CD4-positive, alpha-beta memory T cell (primary cell): ENCODE results near the gene CRYL1. TPM values are rescaled to one million over a fixed set of nuclear protein-coding genes. Genes with fewer than 3 reads are reported as not detected.

Experiments used
- CTCF ChIA-PET: fragments of 350-600 bp; sonication (Branson Sonifier 250); formaldehyde crosslinking; loops from one replicate; lab custom pipeline; 2021; ENCODE audit warnings: inconsistent platforms; ENCODE audit not compliant: partially characterized antibody; lab: Charles Lee
- POLR2A ChIA-PET: fragments of 350-600 bp; sonication (Branson Sonifier 250); formaldehyde crosslinking; loops from one replicate; lab custom pipeline; 2021; ENCODE audit not compliant: partially characterized antibody; lab: Charles Lee
- DNase-seq, 5 donors: peaks; one replicate each; pipeline versions ENCODE4 v3.0.0 to v3.0.0-alpha.2; 2020 to 2022; ENCODE audit warnings: mixed read lengths in 1 of 5
- H3K27ac ChIP-seq: one replicate; pipeline ENCODE4 v1.7.0; 2013; ENCODE audit warnings: low read depth, low read length
- H3K27me3 ChIP-seq: 2 replicates; pipeline ENCODE4 v1.7.0; 2013; ENCODE audit warnings: mild to moderate bottlenecking, low read length, moderate library complexity; ENCODE audit not compliant: insufficient read depth
- H3K36me3 ChIP-seq: 2 replicates; pipeline ENCODE4 v1.7.0; 2013; ENCODE audit warnings: mild to moderate bottlenecking, low read length, moderate library complexity; ENCODE audit not compliant: insufficient read depth
- H3K4me1 ChIP-seq: 2 replicates; pipeline ENCODE4 v1.7.0; 2013; ENCODE audit warnings: mild to moderate bottlenecking, low read length, moderate library complexity; ENCODE audit not compliant: insufficient read depth
- H3K4me3 ChIP-seq, 2 donors: one replicate each; pipeline ENCODE4 v1.7.0; 2013; ENCODE audit warnings: low read length in 2 of 2, mild to moderate bottlenecking in 1 of 2
- H3K9me3 ChIP-seq, 2 donors: one replicate each; pipeline ENCODE4 v1.7.0; 2013; ENCODE audit warnings: low read length in 2 of 2, control low read depth in 1 of 2; ENCODE audit not compliant: control insufficient read depth in 1 of 2
- H3K27ac Mint-ChIP-seq, 7 donors: one replicate each; pipeline ENCODE4 v1.8.0; 2020 to 2021; ENCODE audit warnings: mixed read lengths in 7 of 7, mild to moderate bottlenecking in 6 of 7, inconsistent platforms in 3 of 7, moderate library complexity in 3 of 7
- H3K27me3 Mint-ChIP-seq, 2 donors: one replicate each; pipeline ENCODE4 v1.8.0; 2020 to 2021; ENCODE audit warnings: mixed read lengths in 2 of 2
- H3K36me3 Mint-ChIP-seq, 2 donors: one replicate each; pipeline ENCODE4 v1.8.0; 2020 to 2021; ENCODE audit warnings: mixed read lengths in 2 of 2, inconsistent platforms in 1 of 2, mild to moderate bottlenecking in 1 of 2
- H3K4me1 Mint-ChIP-seq, 4 donors: one replicate each; pipeline ENCODE4 v1.8.0; 2020 to 2021; ENCODE audit warnings: mixed read lengths in 4 of 4, mild to moderate bottlenecking in 1 of 4
- H3K4me3 Mint-ChIP-seq, 8 donors: one replicate each; pipeline ENCODE4 v1.8.0; 2020 to 2021; ENCODE audit warnings: mixed read lengths in 8 of 8, mild to moderate bottlenecking in 7 of 8, moderate library complexity in 6 of 8, inconsistent platforms in 3 of 8
- H3K9me3 Mint-ChIP-seq, 8 donors: one replicate each; pipeline ENCODE4 v1.8.0; 2020 to 2021; ENCODE audit warnings: mixed read lengths in 8 of 8, mild to moderate bottlenecking in 5 of 8, inconsistent platforms in 3 of 8, moderate library complexity in 1 of 8
- intact Hi-C: fragments of 100-400 bp; cut with micrococcal nuclease; formaldehyde crosslinking; loops from one replicate; pipeline ENCODE4 v1.15.1; 2023
- polyA plus RNA-seq, 2 donors: library from polyadenylated mRNA; unstranded; fragments of 300-500 nt; fragmentation: Illumina TruSeq; gene quantifications; one replicate each; pipeline ENCODE4 v1.2.3, GENCODE V29; 2021
- total RNA-seq, 2 experiments: library from RNA; stranded (reverse); gene quantifications; one replicate each; pipeline ENCODE4 v1.2.3, GENCODE V29; 2021

CRYL1 gene
- total and polyA plus RNA-seq, 4 experiments from 2014 or later, result 18.1 to 59.1 (median 31.1) TPM

DNA sequence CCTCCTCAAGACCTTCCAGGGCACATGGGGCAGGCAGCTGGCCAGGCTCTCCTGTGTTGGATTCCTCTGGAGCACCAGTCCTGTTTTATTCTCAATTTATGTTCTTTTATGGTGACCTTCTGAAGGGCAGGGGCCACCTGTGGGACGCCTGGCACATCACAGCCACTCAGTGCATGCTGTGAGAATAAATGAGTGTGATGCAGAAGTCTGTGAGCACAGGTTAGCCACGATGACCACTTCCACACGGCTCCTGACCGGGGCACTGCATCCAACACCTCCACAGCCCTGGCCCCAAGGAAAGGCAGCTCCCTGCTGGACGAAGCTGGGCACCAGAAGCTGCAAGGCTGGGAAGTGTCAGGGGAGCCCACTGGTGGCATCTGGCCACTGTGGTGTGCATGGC, 122.8 kb downstream of the CRYL1 start:
- H3K27ac ChIP-seq, result no peak overlapping the region
- peaks cover 0 to 15% (median 3%) of the 10 kb centered on the region in 4 donors for H3K4me1 Mint-ChIP-seq
- DNase-seq, result no peak
- no peaks in the 10 kb centered on the region for H3K9me3 Mint-ChIP-seq
- peaks cover 1 to 26% of the 10 kb centered on the region in 2 donors for H3K36me3 Mint-ChIP-seq
- no peak overlapping the region for H3K4me3 Mint-ChIP-seq
- CTCF ChIA-PET, result interaction anchor here (2.0 kb wide), 1 partner anchor 14 kb away, joined by 5 read pairs; no protein-coding TSS in a partner anchor
- H3K4me3 ChIP-seq, result no peak overlapping the region
- H3K4me1 ChIP-seq, result no peaks in the 10 kb centered on the region
- POLR2A ChIA-PET, result no interaction called here
- no peaks in the 10 kb centered on the region for H3K27me3 ChIP-seq
- H3K27me3 Mint-ChIP-seq, result no peaks in the 10 kb centered on the region
- intact Hi-C loops, result no loop called here
- H3K27ac Mint-ChIP-seq, result no peak overlapping the region
- H3K9me3 ChIP-seq, result no peaks in the 10 kb centered on the region
- no peaks in the 10 kb centered on the region for H3K36me3 ChIP-seq

DNA sequence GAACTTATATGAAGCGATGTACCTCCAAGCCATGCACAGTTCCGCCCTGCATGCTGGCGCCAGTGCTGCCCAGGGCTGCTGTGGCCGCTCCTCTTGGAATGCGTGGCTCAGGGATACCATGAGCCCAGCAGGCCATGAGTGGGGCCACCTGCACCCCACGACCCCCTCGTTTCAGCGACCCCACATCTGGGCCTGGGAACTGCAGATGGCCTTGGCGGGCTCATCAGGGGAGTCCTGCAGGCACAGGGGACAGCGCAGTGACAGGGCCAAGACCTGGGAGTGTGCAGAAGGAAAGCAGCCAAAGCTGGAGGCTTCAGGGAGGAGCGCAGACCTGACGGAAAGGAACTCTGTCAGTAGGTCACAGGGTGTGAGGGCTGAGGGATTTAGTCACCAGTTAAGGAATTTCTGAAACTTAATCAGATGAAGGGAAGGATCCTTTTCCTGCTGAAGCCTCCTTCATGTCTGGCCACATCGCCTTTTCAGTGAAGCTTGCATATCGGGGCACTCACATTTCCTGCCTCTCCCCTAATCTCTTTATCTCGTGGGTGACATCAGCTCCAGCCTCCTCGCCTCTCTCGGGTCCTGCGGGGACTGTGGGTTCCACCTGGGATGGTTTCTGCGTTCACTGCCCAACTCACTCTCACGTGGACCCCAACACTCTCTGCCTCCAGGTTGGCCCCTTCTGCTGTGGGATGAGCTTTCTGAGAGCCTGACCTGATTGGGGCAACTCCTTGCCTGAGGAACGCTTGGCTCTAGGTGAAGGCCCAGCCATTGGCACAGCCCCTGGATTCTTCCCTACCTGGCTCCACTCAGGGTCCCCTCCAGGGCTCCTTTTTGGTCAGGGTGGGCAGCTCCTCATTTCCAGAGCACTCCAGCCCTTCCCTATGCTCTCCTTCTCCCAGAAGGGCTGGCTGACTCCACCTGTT, 123.5 kb downstream of the CRYL1 start:
- peaks cover 1 to 19% of the 10 kb centered on the region in 2 donors for H3K36me3 Mint-ChIP-seq
- Histone ChIP-seq H3K4me1 (no peaks in the 10 kb centered on the region), H3K36me3 (no peaks in the 10 kb centered on the region), H3K4me3 (no peak overlapping the region), H3K27ac (no peak overlapping the region), H3K9me3 (no peaks in the 10 kb centered on the region), H3K27me3 (no peaks in the 10 kb centered on the region)
- DNase-seq, result no peak
- peaks cover 0 to 15% (median 3%) of the 10 kb centered on the region in 4 donors for H3K4me1 Mint-ChIP-seq
- H3K27ac Mint-ChIP-seq, result peak overlapping the region in 2 of 7 donors; percentile 29 to 74
- no peaks in the 10 kb centered on the region for H3K27me3 Mint-ChIP-seq
- intact Hi-C loops, result no loop called here
- POLR2A ChIA-PET, result no interaction called here
- peak overlapping the region in 2 of 8 donors; percentile 8 to 35 for H3K4me3 Mint-ChIP-seq
- CTCF ChIA-PET, result interaction anchor here (2.0 kb wide), 1 partner anchor 15 kb away, joined by 5 read pairs; no protein-coding TSS in a partner anchor
- no peaks in the 10 kb centered on the region for H3K9me3 Mint-ChIP-seq

DNA sequence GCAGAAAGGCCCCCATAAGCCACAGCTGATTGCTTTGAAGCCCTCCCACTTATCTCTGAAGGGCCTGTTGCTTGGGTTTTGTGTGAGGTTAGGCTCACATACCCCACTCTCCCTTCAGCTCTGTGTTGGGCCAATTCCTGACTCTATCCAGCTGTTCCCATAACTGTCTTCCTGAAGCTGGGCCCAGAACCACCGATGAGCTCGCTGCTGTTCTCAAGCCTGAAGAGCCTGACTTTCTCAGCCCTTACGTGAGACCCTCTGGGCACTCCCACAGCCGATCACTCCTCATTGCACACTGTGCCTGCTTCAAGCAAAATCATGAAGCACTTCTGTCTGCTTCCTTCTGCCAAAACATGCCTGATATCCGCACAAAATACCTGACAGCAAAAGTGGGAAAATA, 124.1 kb downstream of the CRYL1 start:
- Mint-ChIP-seq H3K36me3 (peaks cover 1 to 16% of the 10 kb centered on the region in 2 donors), H3K27ac (peak overlapping the region in 1 of 7 donors; percentile 65)
- POLR2A ChIA-PET, result no interaction called here

DNA sequence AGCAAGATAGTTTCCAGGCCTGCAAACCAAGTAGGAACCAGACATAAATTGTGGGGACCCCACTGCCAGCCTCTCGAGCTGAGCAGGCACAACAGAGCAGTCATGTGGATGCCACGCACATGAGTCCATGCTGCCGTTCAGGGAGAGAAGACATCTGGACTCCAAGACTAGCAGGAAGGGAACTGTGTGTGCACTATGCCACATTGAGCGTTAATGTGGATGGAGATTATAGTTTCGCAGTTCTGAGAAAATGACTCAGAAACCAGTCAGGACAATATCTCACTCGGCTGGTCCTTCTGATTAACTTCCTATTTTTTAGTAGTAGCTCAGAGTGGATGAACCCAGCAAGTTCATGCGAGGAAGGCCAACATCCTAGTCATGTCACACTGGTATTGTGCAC, 124.9 kb downstream of the CRYL1 start:
- intact Hi-C loops, result no loop called here
- Mint-ChIP-seq H3K27me3 (no peaks in the 10 kb centered on the region), H3K4me1 (peaks cover 0 to 15% (median 3%) of the 10 kb centered on the region in 4 donors), H3K27ac (no peak overlapping the region), H3K36me3 (peaks cover 1 to 9% of the 10 kb centered on the region in 2 donors), H3K4me3 (no peak overlapping the region), H3K9me3 (peaks cover 0 to 4% (median 0%) of the 10 kb centered on the region in 8 donors)
- H3K27me3 ChIP-seq, result no peaks in the 10 kb centered on the region
- H3K27ac ChIP-seq, result no peak overlapping the region
- ChIA-PET POLR2A (no interaction called here), CTCF (no interaction called here)
- H3K9me3 ChIP-seq, result no peaks in the 10 kb centered on the region
- H3K4me1 ChIP-seq, result no peaks in the 10 kb centered on the region
- no peak overlapping the region for H3K4me3 ChIP-seq
- no peaks in the 10 kb centered on the region for H3K36me3 ChIP-seq
- no peak for DNase-seq

More for the DNA sequence above, 124.1 kb downstream of the CRYL1 start:
- Mint-ChIP-seq H3K27me3 (no peaks in the 10 kb centered on the region), H3K4me1 (peaks cover 0 to 15% (median 3%) of the 10 kb centered on the region in 4 donors), H3K9me3 (peaks cover 0 to 4% (median 0%) of the 10 kb centered on the region in 8 donors), H3K4me3 (no peak overlapping the region)
- no peaks in the 10 kb centered on the region for H3K27me3 ChIP-seq
- no peak for DNase-seq
- intact Hi-C loops, result no loop called here
- H3K27ac ChIP-seq, result no peak overlapping the region
- no peaks in the 10 kb centered on the region for H3K9me3 ChIP-seq
- no peak overlapping the region for H3K4me3 ChIP-seq
- CTCF ChIA-PET, result interaction anchor here (2.0 kb wide), 1 partner anchor 15 kb away, joined by 5 read pairs; no protein-coding TSS in a partner anchor
- no peaks in the 10 kb centered on the region for H3K36me3 ChIP-seq
- no peaks in the 10 kb centered on the region for H3K4me1 ChIP-seq

DNA sequence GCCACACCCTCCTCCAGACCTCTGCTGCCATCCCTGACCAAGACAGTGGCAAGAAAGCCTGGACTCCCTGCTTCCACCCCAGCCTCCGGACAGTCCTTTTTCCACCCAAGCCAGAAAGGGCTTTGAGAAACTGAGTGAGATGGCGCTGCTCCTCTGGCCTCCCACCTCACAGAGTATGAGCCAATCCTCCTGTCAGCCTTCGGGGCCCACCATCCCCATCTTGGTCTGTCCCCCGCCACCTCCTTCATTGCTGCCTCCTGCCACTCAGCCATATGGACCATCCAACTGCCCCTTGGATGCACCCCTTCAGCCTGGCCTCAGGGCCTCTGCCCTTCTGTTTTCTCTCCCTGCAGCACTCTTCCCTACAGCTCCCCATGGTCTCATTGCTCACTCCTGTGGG, 125.7 kb downstream of the CRYL1 start:
- Histone ChIP-seq H3K4me1 (no peaks in the 10 kb centered on the region), H3K36me3 (no peaks in the 10 kb centered on the region), H3K27ac (no peak overlapping the region), H3K9me3 (no peaks in the 10 kb centered on the region), H3K27me3 (no peaks in the 10 kb centered on the region), H3K4me3 (no peak overlapping the region)
- ChIA-PET POLR2A (no interaction called here), CTCF (no interaction called here)
- no peaks in the 10 kb centered on the region for H3K27me3 Mint-ChIP-seq
- intact Hi-C loops, result no loop called here
- H3K9me3 Mint-ChIP-seq, result peaks cover 0 to 4% (median 0%) of the 10 kb centered on the region in 8 donors
- peaks cover 0 to 15% (median 3%) of the 10 kb centered on the region in 4 donors for H3K4me1 Mint-ChIP-seq
- H3K27ac Mint-ChIP-seq, result peak overlapping the region in 1 of 7 donors; percentile 2
- H3K36me3 Mint-ChIP-seq, result peaks cover 1 to 9% of the 10 kb centered on the region in 2 donors
- H3K4me3 Mint-ChIP-seq, result peak overlapping the region in 1 of 8 donors; percentile 33
- no peak for DNase-seq

DNA sequence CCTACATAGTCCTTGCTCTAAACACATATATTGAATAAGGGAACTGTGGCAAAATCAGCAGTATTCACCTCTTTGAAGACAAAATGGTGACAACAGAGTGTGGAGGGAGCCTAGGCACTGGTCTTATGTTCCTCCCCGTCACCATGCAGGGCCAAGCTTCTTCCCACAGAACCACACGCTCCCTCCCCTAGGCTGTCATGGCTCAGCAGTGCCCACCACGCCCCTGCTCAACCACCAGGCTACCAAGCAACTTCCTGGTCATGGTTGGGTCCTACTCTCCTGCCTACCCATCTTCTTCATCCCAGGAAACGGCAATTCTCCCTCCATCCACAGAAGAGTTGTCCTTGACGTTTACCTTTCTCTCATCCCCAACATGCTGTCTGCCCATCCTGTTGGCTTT, 126.1 kb downstream of the CRYL1 start:
- H3K9me3 Mint-ChIP-seq, result peaks cover 0 to 4% (median 0%) of the 10 kb centered on the region in 8 donors
- Histone ChIP-seq H3K27me3 (no peaks in the 10 kb centered on the region), H3K27ac (no peak overlapping the region), H3K9me3 (no peaks in the 10 kb centered on the region), H3K4me3 (no peak overlapping the region), H3K4me1 (no peaks in the 10 kb centered on the region), H3K36me3 (no peaks in the 10 kb centered on the region)
- H3K4me3 Mint-ChIP-seq, result no peak overlapping the region
- peaks cover 0 to 15% (median 3%) of the 10 kb centered on the region in 4 donors for H3K4me1 Mint-ChIP-seq
- ChIA-PET CTCF (no interaction called here), POLR2A (no interaction called here)
- peaks cover 1 to 7% of the 10 kb centered on the region in 2 donors for H3K36me3 Mint-ChIP-seq
- intact Hi-C loops, result no loop called here
- H3K27me3 Mint-ChIP-seq, result no peaks in the 10 kb centered on the region
- no peak for DNase-seq
- no peak overlapping the region for H3K27ac Mint-ChIP-seq

DNA sequence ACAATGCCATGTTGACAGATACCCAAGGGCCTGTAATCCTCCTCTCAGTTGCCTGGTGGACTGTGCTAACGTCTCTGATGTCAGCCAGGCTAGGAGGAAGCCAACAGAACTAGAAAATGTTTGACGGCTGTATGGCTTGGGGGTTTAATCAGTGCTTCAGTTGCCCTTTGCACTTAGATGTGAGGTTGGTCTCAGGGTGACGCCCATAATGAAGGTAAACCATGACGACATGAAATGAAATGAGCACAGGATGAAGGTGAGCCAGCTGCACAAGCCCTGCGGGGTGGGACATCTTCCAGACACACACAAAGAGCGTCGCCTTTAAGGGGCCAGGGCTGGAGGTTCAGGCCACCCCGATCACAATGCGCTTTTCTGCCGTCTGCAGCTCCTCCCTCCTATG, 127.2 kb downstream of the CRYL1 start:
- DNase-seq, result no peak
- Mint-ChIP-seq H3K27me3 (no peaks in the 10 kb centered on the region), H3K4me3 (no peak overlapping the region), H3K4me1 (peaks cover 0 to 15% (median 3%) of the 10 kb centered on the region in 4 donors), H3K27ac (no peak overlapping the region), H3K9me3 (peaks cover 0 to 4% (median 0%) of the 10 kb centered on the region in 8 donors), H3K36me3 (no peaks in the 10 kb centered on the region)
- no peaks in the 10 kb centered on the region for H3K36me3 ChIP-seq
- no peak overlapping the region for H3K27ac ChIP-seq
- no peak overlapping the region for H3K4me3 ChIP-seq
- ChIA-PET CTCF (no interaction called here), POLR2A (no interaction called here)
- intact Hi-C loops, result no loop called here
- H3K9me3 ChIP-seq, result no peaks in the 10 kb centered on the region
- no peaks in the 10 kb centered on the region for H3K27me3 ChIP-seq
- no peaks in the 10 kb centered on the region for H3K4me1 ChIP-seq
